Measurements from ENCODE around the gene IL7R.

IL7R gene

GRCh38 chr5:35863159-35863558 is 6.5 kb downstream of the IL7R start:
- POLR2A ChIA-PET: no interaction called here
- CTCF ChIA-PET: interaction anchor here (1.0 to 1.6 kb wide), 6 partner anchors 9 to 55 kb away, joined by 3 to 4 read pairs (median 3); no protein-coding TSS in a partner anchor
- TF ChIP-seq CTCF (IDR thresholded peaks at IDR 0.05; ENCODE audit: control extremely low read depth, extremely low read depth, low read depth, missing control alignments): no peak
- no peak for DNase-seq (ENCODE audit: extremely low spot score)

- DNase-seq (ENCODE audit: extremely low spot score): no peak
- ChIA-PET CTCF (interaction anchor here (1.4 kb wide), 1 partner anchor 40 kb away, joined by 4 read pairs; no protein-coding TSS in a partner anchor), POLR2A (no interaction called here)
- no peak for TF ChIP-seq CTCF (IDR thresholded peaks at IDR 0.05; ENCODE audit: control extremely low read depth, extremely low read depth, low read depth, missing control alignments)
Measured at GRCh38 chr5:35867998-35868397, 11.3 kb downstream of the IL7R start.

- ChIA-PET CTCF (interaction anchor here (1.3 kb wide), 1 partner anchor 13 kb away, joined by 3 read pairs; no protein-coding TSS in a partner anchor), POLR2A (no interaction called here)
- DNase-seq (ENCODE audit: extremely low spot score): no peak
- no peak for TF ChIP-seq CTCF (IDR thresholded peaks at IDR 0.05; ENCODE audit: control extremely low read depth, extremely low read depth, low read depth, missing control alignments)
Measured at GRCh38 chr5:35869685-35870277, 13.1 kb downstream of the IL7R start.

GRCh38 chr5:35870605-35871004 is 13.9 kb downstream of the IL7R start:
- CTCF ChIA-PET: interaction anchor here (1.0 to 1.3 kb wide), 3 partner anchors 9 to 12 kb away, joined by 3 read pairs; no protein-coding TSS in a partner anchor

GRCh38 chr5:35876454-35876853 is 19.8 kb downstream of the IL7R start:
- CTCF ChIA-PET: interaction anchor here (1.5 kb wide), 1 partner anchor 36 kb away, joined by 3 read pairs; no protein-coding TSS in a partner anchor
- no peak for DNase-seq (ENCODE audit: extremely low spot score)
- no peak for TF ChIP-seq CTCF (IDR thresholded peaks at IDR 0.05; ENCODE audit: control extremely low read depth, extremely low read depth, low read depth, missing control alignments)
- POLR2A ChIA-PET: no interaction called here

More at GRCh38 chr5:35870605-35871004, 13.9 kb downstream of the IL7R start:
- TF ChIP-seq CTCF (IDR thresholded peaks at IDR 0.05; ENCODE audit: control extremely low read depth, extremely low read depth, low read depth, missing control alignments): no peak
- POLR2A ChIA-PET: no interaction called here
- DNase-seq (ENCODE audit: extremely low spot score): no peak

- no peak for DNase-seq (ENCODE audit: extremely low spot score)
- CTCF ChIA-PET: interaction anchor here (1.5 kb wide), 1 partner anchor 37 kb away, joined by 3 read pairs; no protein-coding TSS in a partner anchor
- POLR2A ChIA-PET: no interaction called here
- no peak for TF ChIP-seq CTCF (IDR thresholded peaks at IDR 0.05; ENCODE audit: control extremely low read depth, extremely low read depth, low read depth, missing control alignments)
Measured at GRCh38 chr5:35876922-35877321, 20.2 kb downstream of the IL7R start.
